ENCODE data around the gene PROZ. TPM values are rescaled to one million over a fixed set of nuclear protein-coding genes. Genes with fewer than 3 reads are reported as not detected.

PROZ gene
- total RNA-seq, 4 donors from 2014 or later, result not detected

DNA sequence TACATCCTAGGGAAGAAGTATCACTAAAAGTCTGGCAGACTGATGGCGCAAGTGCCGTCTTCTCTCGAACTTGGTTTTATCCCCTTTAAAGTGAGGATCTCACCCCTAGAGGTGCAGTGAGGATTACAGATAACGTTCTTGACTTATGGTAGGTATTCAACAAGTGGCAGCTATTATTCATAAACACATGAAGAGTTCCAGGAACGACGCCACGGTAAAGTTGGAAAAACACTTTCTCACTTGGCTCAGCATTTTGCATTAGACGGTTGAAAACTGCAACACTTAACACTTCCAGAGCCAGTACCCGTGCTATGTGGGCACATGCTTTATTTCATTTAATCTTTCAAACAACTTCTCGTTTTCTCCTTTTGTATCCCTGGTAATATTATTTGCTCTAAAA lies 8.7 kb downstream of the PROZ start:
- intact Hi-C loops (cut with DNase I), result no loop called here
- Histone ChIP-seq H3K27me3 (peaks cover 0 to 19% (median 0%) of the 10 kb centered on the region in 4 donors), H3K4me1 (no peaks in the 10 kb centered on the region), H3K36me3 (peaks cover 0 to 30% (median 0%) of the 10 kb centered on the region in 3 donors), H3K9me3 (no peaks in the 10 kb centered on the region), H3K4me3 (no peak overlapping the region), H3K27ac (no peak overlapping the region)
- TF ChIP-seq, protein P1, sequence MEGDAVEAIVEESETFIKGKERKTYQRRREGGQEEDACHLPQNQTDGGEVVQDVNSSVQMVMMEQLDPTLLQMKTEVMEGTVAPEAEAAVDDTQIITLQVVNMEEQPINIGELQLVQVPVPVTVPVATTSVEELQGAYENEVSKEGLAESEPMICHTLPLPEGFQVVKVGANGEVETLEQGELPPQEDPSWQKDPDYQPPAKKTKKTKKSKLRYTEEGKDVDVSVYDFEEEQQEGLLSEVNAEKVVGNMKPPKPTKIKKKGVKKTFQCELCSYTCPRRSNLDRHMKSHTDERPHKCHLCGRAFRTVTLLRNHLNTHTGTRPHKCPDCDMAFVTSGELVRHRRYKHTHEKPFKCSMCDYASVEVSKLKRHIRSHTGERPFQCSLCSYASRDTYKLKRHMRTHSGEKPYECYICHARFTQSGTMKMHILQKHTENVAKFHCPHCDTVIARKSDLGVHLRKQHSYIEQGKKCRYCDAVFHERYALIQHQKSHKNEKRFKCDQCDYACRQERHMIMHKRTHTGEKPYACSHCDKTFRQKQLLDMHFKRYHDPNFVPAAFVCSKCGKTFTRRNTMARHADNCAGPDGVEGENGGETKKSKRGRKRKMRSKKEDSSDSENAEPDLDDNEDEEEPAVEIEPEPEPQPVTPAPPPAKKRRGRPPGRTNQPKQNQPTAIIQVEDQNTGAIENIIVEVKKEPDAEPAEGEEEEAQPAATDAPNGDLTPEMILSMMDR (IDR thresholded peaks at IDR 0.05), result no peak
- no peak for TF ChIP-seq POLR2A (IDR thresholded peaks at IDR 0.05)
- no peak for DNase-seq
- 90 to 91% methylated on average over 10 of the region's 10 CpGs for WGBS, 2 donors

DNA sequence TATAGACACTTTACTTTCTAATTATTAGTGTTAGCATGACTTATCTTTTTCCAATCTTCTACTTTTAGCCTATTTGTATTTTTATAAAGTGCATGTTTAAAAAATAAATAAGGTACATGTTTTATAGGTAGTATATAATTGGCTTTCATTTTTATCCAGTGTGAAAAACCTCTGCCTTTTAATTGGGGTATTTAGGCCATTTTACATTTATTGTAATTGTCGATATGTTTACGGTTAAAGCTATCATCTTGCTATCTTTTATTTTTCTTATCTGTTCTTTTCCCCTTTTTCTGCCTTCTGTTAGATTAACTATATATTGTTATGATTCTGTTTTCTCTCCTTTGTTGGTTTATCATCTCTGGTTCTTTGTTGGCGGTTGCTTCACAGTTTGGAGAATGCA lies 9.1 kb downstream of the PROZ start:
- 98 to 100% methylated on average over 3 of the region's 3 CpGs for WGBS, 2 donors
- no peak for DNase-seq
- TF ChIP-seq POLR2A (IDR thresholded peaks at IDR 0.05), result no peak
- TF ChIP-seq, protein P1 (IDR thresholded peaks at IDR 0.05), result no peak
- Histone ChIP-seq H3K9me3 (no peaks in the 10 kb centered on the region), H3K27me3 (peaks cover 0 to 19% (median 0%) of the 10 kb centered on the region in 4 donors), H3K27ac (no peak overlapping the region), H3K4me1 (no peaks in the 10 kb centered on the region), H3K4me3 (no peak overlapping the region), H3K36me3 (peaks cover 0 to 35% (median 0%) of the 10 kb centered on the region in 3 donors)
- intact Hi-C loops (cut with DNase I), result no loop called here

DNA sequence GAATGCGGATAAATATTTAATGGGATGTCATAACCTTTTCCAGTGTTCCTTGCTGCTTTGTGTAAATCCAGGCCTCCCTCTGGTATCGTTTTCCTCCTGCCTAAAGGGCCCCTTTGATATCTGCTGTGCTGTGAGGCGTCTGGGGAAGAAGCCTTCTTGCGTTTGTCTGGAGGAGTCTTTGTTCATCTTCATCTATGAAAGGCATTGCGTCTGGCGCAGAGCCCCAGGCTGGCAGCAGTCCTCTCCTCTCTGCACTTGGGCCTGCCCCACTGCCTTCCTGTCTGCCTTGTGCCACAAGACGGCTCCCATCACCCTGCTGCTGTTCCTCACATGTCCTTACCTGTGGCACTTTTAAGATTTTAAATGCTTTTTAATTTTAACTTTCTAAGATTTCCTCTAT lies 9.8 kb downstream of the PROZ start:
- intact Hi-C loops (cut with DNase I), result no loop called here
- Histone ChIP-seq H3K27ac (no peak overlapping the region), H3K4me1 (no peaks in the 10 kb centered on the region), H3K9me3 (no peaks in the 10 kb centered on the region), H3K27me3 (peaks cover 0 to 12% (median 0%) of the 10 kb centered on the region in 4 donors), H3K4me3 (no peak overlapping the region), H3K36me3 (peaks cover 0 to 41% (median 0%) of the 10 kb centered on the region in 3 donors)
- no peak for DNase-seq
- TF ChIP-seq POLR2A (IDR thresholded peaks at IDR 0.05), result no peak
- TF ChIP-seq, protein P1 (IDR thresholded peaks at IDR 0.05), result no peak
- 84 to 87% methylated on average over 7 of the region's 7 CpGs for WGBS, 2 donors

DNA sequence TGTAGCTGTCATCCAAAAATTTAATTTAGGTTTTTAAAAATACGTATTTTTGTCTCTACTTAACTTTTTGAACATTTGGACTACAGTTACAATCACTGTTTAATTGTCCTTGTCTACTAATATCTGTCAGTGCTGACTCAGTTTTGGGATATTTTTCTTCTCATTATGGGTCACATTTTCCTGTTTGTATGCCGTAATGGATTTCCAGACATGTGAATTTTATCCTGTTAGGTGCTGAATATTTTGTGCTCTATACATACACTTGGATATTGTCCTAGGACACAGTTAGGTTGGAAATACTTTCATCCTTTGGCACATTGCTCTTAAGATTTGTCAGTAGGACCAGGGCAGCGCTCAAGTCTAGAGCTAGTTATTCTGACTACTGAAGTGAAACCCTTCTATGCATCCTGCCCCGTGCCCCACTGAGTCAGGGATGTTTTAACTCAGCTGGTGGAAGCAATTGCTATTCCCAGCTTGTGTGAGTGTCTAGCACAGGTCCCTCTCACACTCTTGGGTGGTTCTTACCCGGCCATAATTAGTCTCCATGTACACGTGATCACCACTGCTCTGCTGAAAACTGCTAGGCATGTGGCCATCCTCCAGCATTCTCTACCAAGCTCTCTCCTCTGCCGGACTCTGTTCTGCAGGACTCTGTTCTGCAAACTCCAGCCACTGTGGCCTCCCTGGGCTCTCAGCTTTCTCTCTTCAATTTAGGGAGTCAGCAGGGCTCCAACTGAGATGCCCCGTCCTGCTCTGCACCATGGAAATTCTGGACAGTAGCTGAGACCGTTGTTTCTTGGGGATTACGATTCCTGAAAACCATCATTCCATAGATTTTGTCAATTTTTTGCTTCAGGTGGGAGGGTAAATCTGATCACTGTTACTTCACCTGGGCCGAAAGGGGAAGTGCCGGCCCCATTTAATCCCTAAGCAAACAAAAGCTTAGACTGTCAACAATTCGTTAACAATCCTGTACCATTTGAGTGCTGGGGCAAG lies 11.1 kb downstream of the PROZ start:
- intact Hi-C loops (cut with DNase I), result no loop called here
- WGBS, 2 donors, result 71 to 93% methylated on average over 7 to 13 of the region's 13 CpGs
- Histone ChIP-seq H3K9me3 (no peaks in the 10 kb centered on the region), H3K27me3 (no peaks in the 10 kb centered on the region), H3K4me3 (no peak overlapping the region), H3K4me1 (no peaks in the 10 kb centered on the region), H3K27ac (no peak overlapping the region), H3K36me3 (peaks cover 0 to 53% (median 0%) of the 10 kb centered on the region in 3 donors)
- TF ChIP-seq, protein P1 (IDR thresholded peaks at IDR 0.05), result no peak
- no peak for DNase-seq

DNA sequence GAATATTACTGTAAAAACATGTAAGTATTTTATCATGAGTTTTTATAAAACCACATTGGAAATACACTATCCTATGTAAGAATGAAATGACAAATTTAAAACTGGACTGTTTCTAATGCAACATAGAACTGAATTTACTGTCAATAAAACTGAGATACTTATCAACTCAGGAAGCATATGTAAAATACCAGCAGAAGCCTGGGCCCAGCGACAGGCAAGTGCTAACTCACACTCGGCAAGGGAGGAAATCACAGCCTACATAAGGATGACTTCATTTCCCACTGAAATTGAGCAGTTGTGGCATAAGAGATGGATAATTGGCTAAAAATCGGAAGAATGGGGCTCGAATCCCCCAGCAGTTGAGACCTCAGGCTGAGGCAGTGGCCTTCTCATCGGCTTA lies 12.1 kb downstream of the PROZ start:
- Histone ChIP-seq H3K36me3 (peaks cover 0 to 62% (median 3%) of the 10 kb centered on the region in 3 donors), H3K27ac (no peak overlapping the region), H3K9me3 (no peaks in the 10 kb centered on the region), H3K4me1 (no peaks in the 10 kb centered on the region), H3K4me3 (no peak overlapping the region), H3K27me3 (no peaks in the 10 kb centered on the region)
- no peak for TF ChIP-seq POLR2A (IDR thresholded peaks at IDR 0.05)
- TF ChIP-seq, protein P1 (IDR thresholded peaks at IDR 0.05), result no peak
- WGBS, 2 donors, result 72 to 74% methylated on average over 5 of the region's 5 CpGs
- intact Hi-C loops (cut with DNase I), result no loop called here
- DNase-seq, result no peak
